ENCODE data around the gene PTPRG.

GRCh38 chr3:61829722-61830350, 268.5 kb downstream of the PTPRG start:
- TF ChIP-seq, protein P1, sequence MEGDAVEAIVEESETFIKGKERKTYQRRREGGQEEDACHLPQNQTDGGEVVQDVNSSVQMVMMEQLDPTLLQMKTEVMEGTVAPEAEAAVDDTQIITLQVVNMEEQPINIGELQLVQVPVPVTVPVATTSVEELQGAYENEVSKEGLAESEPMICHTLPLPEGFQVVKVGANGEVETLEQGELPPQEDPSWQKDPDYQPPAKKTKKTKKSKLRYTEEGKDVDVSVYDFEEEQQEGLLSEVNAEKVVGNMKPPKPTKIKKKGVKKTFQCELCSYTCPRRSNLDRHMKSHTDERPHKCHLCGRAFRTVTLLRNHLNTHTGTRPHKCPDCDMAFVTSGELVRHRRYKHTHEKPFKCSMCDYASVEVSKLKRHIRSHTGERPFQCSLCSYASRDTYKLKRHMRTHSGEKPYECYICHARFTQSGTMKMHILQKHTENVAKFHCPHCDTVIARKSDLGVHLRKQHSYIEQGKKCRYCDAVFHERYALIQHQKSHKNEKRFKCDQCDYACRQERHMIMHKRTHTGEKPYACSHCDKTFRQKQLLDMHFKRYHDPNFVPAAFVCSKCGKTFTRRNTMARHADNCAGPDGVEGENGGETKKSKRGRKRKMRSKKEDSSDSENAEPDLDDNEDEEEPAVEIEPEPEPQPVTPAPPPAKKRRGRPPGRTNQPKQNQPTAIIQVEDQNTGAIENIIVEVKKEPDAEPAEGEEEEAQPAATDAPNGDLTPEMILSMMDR (conservative IDR thresholded peaks at IDR 0.05; ENCODE audit: low read depth, low read length) = no peak
- no peak for TF ChIP-seq EZH2 (IDR thresholded peaks at IDR 0.05; ENCODE audit: borderline replicate concordance, low read depth, low read length, poor library complexity, severe bottlenecking)
